BLaER1 (cell line): Measurements from ENCODE around the gene SAA1.

Source experiments
- H3K27ac ChIP-seq: shearing (Covaris generic); formaldehyde crosslinking; 2 replicates; pipeline ENCODE4 v1.8.1; 2022
- H3K27me3 ChIP-seq: shearing (Covaris generic); formaldehyde crosslinking; 2 replicates; pipeline ENCODE4 v1.8.1; 2022
- H3K36me3 ChIP-seq: shearing (Covaris generic); formaldehyde crosslinking; 2 replicates; pipeline ENCODE4 v1.8.1; 2022
- H3K4me1 ChIP-seq: shearing (Covaris generic); formaldehyde crosslinking; 2 replicates; pipeline ENCODE4 v1.8.1; 2022
- H3K4me2 ChIP-seq: shearing (Covaris generic); formaldehyde crosslinking; 2 replicates; pipeline ENCODE4 v1.8.1; 2022
- H3K4me3 ChIP-seq: shearing (Covaris generic); formaldehyde crosslinking; 2 replicates; pipeline ENCODE4 v1.8.1; 2022
- H3K9ac ChIP-seq: shearing (Covaris generic); formaldehyde crosslinking; 2 replicates; pipeline ENCODE4 v1.8.1; 2022
- H3K9me3 ChIP-seq: shearing (Covaris generic); formaldehyde crosslinking; 2 replicates; pipeline ENCODE4 v1.8.1; 2022
- H4K20me1 ChIP-seq: shearing (Covaris generic); formaldehyde crosslinking; 2 replicates; pipeline ENCODE4 v1.8.1; 2022
- Cebpa-rat ChIP-seq: shearing (Covaris generic); IDR thresholded peaks from 2 replicates; pipeline ENCODE4 v1.8.1; 2022

Gene SAA1

DNA sequence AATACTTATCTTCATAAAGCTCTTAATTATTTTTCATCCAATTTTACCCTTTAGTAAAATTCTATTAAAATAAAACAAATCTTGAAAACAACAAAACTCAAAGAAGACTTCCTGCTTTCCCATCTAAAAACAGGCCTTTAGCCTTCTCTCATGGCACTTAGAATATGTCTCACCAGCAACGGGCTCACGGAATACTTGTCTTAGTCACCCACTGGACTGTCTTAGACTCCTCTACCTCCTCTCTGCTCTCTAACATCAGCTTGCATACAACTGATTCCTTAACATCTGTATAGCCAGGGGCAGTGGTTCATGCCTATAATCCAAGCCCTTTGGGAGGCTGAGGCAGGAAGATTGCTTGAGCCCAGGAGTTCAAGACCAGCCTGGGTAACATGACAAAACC is 42.2 kb downstream of the SAA1 start:
- Histone ChIP-seq H3K36me3 (peaks cover 95% of the 10 kb centered on the region), H4K20me1 (no peaks in the 10 kb centered on the region), H3K27ac (no peak overlapping the region), H3K27me3 (no peaks in the 10 kb centered on the region), H3K4me1 (no peaks in the 10 kb centered on the region), H3K4me3 (no peak overlapping the region), H3K9me3 (no peaks in the 10 kb centered on the region), H3K4me2 (no peak overlapping the region), H3K9ac (no peak overlapping the region)
- no peak for TF ChIP-seq Cebpa-rat

DNA sequence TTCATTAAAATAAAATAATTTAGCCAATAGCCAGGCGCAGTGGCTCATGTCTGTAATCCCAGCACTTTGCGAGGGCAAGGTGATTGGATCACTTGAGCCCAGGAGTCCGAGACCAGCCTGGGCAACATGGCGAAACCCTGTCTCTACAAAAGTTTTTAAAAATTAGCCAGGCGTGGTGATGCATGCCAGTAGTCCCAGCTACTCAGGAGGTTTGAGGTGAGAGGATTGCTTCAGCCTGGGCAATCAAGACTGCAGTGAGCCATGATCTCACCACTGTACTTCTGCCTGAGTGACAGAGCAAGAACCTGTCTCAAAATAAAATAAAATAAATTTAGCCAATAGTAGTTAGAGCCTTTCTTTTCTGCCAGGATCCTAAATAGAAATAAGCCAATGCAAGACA is 43.6 kb downstream of the SAA1 start:
- Histone ChIP-seq H3K27ac (no peak overlapping the region), H3K4me2 (no peak overlapping the region), H3K9ac (no peak overlapping the region), H3K36me3 (peaks cover 95% of the 10 kb centered on the region), H4K20me1 (no peaks in the 10 kb centered on the region), H3K4me1 (no peaks in the 10 kb centered on the region), H3K9me3 (no peaks in the 10 kb centered on the region), H3K4me3 (no peak overlapping the region), H3K27me3 (no peaks in the 10 kb centered on the region)
- TF ChIP-seq Cebpa-rat, result no peak

DNA sequence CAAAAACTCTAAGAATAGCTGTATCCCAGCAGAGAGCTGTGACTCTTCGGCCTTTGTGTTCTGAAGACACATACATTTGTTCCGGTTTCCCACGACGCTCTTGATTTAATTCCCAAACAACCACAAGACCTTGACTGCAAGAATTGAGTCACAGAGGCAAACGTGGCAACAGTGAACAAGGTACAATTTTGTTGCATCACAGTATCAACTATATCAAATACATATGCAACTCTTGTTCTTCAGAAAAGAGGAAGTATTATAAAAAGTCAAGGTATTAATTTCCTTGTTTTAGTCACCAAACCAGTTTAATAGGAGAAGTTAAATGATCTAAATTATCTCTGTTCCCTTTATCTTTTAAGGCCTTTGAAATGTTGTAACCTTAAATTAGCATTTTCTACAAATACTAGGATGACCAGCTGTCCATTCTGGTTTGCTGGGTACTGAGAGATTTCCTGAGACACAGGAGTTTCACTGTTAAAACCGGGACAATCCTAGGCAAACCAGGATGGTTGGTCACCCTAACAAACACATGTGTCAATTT is 44.8 kb downstream of the SAA1 start:
- H3K27ac ChIP-seq, result no peak overlapping the region
- H3K4me1 ChIP-seq, result no peaks in the 10 kb centered on the region
- no peak overlapping the region for H3K4me2 ChIP-seq
- no peaks in the 10 kb centered on the region for H4K20me1 ChIP-seq
- no peaks in the 10 kb centered on the region for H3K9me3 ChIP-seq
- H3K36me3 ChIP-seq, result peaks cover 95% of the 10 kb centered on the region
- no peak overlapping the region for H3K9ac ChIP-seq
- H3K27me3 ChIP-seq, result no peaks in the 10 kb centered on the region
- TF ChIP-seq Cebpa-rat, result no peak
- H3K4me3 ChIP-seq, result no peak overlapping the region

DNA sequence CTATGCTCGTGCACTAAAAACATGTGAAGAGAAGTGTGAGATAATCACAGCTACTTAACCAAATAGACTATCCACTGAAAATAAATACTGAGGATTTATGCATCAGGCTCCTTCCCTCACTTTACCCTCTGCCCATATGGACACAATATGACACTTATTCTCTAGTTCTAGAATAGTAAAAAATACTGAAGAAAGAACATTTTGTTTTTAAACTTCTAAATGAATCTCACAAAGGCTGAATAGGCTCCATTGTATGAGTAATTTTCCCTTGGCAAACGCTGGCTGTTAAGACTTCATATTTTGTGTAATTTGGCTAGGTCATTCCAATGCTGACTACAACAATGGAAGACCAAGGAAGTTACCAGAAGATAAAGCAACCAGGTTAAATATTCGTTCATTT is 45.9 kb downstream of the SAA1 start:
- Histone ChIP-seq H3K4me1 (no peaks in the 10 kb centered on the region), H3K4me2 (no peak overlapping the region), H3K36me3 (peaks cover 94% of the 10 kb centered on the region), H4K20me1 (no peaks in the 10 kb centered on the region), H3K27me3 (no peaks in the 10 kb centered on the region), H3K9ac (no peak overlapping the region), H3K9me3 (no peaks in the 10 kb centered on the region), H3K4me3 (no peak overlapping the region), H3K27ac (no peak overlapping the region)
- TF ChIP-seq Cebpa-rat, result no peak

DNA sequence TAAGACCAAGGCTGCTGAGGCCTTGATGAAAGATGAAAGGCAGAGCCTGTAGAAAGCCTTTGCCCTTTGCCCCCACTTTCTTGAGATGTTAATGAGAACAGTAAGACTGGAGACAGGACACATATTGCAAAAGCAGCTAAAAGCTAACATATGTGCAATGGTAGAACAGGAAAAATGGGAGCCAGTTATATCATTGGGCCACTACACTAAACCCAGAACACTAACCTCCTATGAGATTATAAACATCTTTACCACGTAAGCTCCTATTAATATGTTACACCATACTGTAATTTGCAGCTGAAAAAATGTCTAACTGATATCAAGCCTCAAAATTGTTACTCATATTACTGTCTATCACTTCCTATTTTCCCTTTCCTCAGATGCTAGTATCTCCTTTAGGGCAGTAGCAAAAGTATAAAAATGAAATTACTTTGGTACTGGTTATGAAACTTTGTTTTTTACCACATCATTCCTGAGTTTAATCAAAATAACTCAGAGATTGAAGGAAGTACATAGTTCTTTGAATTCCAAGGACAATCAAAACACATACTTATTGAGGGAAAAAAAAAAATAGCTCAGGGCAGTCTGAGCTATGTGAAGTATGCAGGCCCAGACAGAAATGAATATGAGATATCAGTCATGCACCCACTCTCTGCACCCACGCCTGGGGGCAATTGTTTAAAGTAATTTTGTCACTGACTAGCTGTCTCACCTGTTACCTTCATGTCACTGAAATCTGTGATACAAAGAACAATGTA is 46.8 kb downstream of the SAA1 start:
- Histone ChIP-seq H3K27ac (no peak overlapping the region), H3K36me3 (peaks cover 95% of the 10 kb centered on the region), H3K4me3 (no peak overlapping the region), H4K20me1 (no peaks in the 10 kb centered on the region), H3K27me3 (no peaks in the 10 kb centered on the region), H3K4me2 (no peak overlapping the region), H3K9ac (no peak overlapping the region), H3K9me3 (no peaks in the 10 kb centered on the region), H3K4me1 (no peaks in the 10 kb centered on the region)
- no peak for TF ChIP-seq Cebpa-rat

DNA sequence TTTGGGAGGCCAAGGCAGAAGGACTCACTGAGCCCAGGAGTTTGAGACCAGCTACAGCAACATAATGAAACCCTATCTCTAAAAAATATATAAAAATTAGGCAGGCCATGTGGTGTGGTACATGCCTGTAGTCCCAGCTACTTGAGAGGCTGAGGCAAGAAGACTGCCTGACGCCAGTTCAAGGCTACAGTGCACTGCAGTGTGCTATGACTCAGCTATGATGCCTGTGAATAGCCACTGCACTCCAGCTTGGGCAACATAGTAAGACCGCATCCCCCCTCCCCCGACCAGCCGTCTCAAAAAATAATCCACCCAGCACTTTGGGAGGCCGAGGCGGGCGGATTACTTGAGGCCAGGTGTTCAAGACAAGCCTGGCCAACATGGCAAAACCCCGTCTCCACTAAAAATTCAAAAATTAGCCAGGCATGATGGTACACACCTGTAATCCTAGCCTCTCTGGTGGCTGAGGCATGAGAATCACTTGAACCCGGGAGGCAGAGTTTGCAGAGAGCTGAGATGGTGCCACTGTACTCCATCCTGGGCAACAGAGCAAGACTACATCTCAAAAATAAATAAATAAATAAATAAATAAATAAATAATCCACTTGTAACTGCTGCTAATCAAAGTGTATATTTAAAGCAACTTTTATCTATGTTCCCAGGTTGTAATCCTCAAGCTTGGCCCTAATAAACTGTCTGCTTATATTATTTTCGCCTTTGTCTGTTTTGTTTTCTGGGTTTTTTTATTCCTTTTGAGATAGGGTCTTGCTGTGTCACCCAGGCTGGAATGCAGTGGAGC is 48.1 kb downstream of the SAA1 start:
- Histone ChIP-seq H3K27ac (no peak overlapping the region), H3K36me3 (peaks cover 84% of the 10 kb centered on the region), H3K9ac (no peak overlapping the region), H3K9me3 (no peaks in the 10 kb centered on the region), H3K4me3 (no peak overlapping the region), H3K27me3 (no peaks in the 10 kb centered on the region), H3K4me1 (0 out of 2 replicates have a peak, but pooled peaks cover 1% of the 10 kb centered on the region), H3K4me2 (no peak overlapping the region), H4K20me1 (no peaks in the 10 kb centered on the region)
- TF ChIP-seq Cebpa-rat, result no peak

DNA sequence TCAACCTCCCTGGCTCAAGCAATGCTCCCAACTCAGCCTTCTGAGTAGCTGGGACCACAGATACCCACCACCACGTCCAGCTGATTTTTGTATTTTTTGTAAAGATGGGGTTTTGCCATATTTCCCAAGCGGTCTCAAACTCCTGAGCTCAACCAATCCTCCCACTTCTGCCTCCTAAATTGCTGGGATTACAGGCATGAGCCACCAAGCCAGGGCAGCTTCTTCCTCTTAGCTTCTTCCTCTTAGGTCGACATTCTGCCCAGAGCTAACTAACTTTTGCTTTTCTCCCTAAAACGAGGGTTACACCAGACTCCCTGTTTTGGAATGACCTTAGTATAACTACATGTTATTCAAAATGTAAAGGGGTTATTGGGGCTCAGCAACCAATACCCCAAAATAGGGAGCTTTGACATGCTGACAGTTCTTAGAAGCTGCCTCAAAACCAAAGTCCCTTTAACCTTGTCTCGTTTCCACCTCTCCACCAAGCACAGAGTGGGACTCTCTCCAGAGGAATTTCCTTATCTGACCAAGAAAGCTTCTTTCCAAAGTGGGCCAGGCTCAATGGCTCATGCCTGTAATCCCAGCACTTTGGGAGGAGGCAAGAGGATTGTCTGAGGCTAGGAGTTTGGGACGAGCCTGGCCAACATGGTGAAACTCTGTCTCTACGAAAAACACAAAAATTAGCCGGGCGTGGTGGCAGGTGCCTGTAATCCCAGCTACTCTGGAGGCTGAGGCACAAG is 48.9 kb downstream of the SAA1 start:
- no peaks in the 10 kb centered on the region for H3K27me3 ChIP-seq
- no peak overlapping the region for H3K4me3 ChIP-seq
- H3K4me2 ChIP-seq, result no peak overlapping the region
- no peak for TF ChIP-seq Cebpa-rat
- peaks cover 76% of the 10 kb centered on the region for H3K36me3 ChIP-seq
- no peak overlapping the region for H3K27ac ChIP-seq
- no peak overlapping the region for H3K9ac ChIP-seq
- H4K20me1 ChIP-seq, result no peaks in the 10 kb centered on the region
- peaks cover 9% of the 10 kb centered on the region; the same call in 1 of the 2 replicates for H3K4me1 ChIP-seq
- no peaks in the 10 kb centered on the region for H3K9me3 ChIP-seq

DNA sequence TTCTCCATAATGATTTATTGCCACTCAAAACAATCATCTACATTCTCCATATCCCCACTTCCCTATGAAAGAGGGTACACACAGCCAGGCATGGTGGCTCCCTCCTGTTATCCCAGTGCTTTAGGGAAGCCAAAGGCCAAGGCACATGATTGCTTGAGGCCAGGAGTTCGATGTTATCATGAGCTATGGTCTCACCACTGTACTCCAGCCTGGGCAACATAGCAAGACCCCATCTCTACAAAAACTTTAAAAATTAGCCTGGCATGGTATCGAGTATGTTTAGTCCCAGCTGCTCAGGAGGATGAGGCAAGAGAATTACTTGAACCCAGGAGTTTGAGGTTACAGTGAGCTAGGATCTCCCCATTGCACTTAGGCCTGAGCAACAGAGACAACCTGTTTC is 49.8 kb downstream of the SAA1 start:
- no peak overlapping the region for H3K9ac ChIP-seq
- no peaks in the 10 kb centered on the region for H3K27me3 ChIP-seq
- H3K27ac ChIP-seq, result no peak overlapping the region
- H3K4me1 ChIP-seq, result peaks cover 19% of the 10 kb centered on the region
- H4K20me1 ChIP-seq, result no peaks in the 10 kb centered on the region
- H3K9me3 ChIP-seq, result no peaks in the 10 kb centered on the region
- H3K36me3 ChIP-seq, result peaks cover 67% of the 10 kb centered on the region
- H3K4me2 ChIP-seq, result no peak overlapping the region
- H3K4me3 ChIP-seq, result no peak overlapping the region
- TF ChIP-seq Cebpa-rat, result no peak

DNA sequence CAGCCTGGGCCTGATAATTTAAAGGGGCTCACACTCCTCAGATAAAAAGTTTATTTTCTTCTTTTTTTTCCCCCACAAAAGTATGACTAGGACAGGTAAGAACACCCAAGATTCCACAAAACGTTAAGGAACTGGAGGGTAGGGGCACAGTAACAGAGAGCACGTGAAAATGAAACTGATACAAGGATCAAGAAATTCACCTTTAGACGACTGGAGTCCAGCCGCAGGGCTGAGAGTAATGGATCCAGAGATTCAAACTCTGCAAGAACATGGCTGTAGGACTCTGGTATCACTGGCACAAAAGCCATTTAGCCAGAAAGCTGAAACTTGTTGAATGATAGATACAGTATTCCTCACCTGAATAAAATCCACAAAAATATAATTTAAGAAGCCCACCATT is 51.5 kb downstream of the SAA1 start:
- no peak for TF ChIP-seq Cebpa-rat
- Histone ChIP-seq H3K27me3 (no peaks in the 10 kb centered on the region), H3K9ac (no peak overlapping the region), H3K4me3 (no peak overlapping the region), H3K4me2 (no peak overlapping the region), H3K4me1 (peaks cover 23% of the 10 kb centered on the region), H3K27ac (no peak overlapping the region), H3K36me3 (peaks cover 50% of the 10 kb centered on the region), H3K9me3 (no peaks in the 10 kb centered on the region), H4K20me1 (no peaks in the 10 kb centered on the region)
